Trophoblast cell (in vitro differentiated cells and primary cell): ENCODE measurements around the gene FLNC.

Experiments used
- DNase-seq, 2 donors: peaks; one replicate each; pipeline ENCODE4 v3.0.0-alpha.2; 2016
- H2AFZ ChIP-seq: 2 replicates; pipeline ENCODE4 v1.6.1; 2013; ENCODE audit warnings: low read length, moderate library complexity, mild to moderate bottlenecking; ENCODE audit not compliant: insufficient read depth, poor library complexity
- H2AK5ac ChIP-seq: 2 replicates; pipeline ENCODE4 v1.6.1; 2013; ENCODE audit warnings: mild to moderate bottlenecking, low read length
- H2BK120ac ChIP-seq: 2 replicates; pipeline ENCODE4 v1.6.1; 2013; ENCODE audit warnings: low read length, mild to moderate bottlenecking, moderate library complexity; ENCODE audit not compliant: insufficient read depth, poor library complexity
- H2BK12ac ChIP-seq: 2 replicates; pipeline ENCODE4 v1.6.1; 2013; ENCODE audit warnings: mild to moderate bottlenecking, low read length, moderate library complexity
- H2BK5ac ChIP-seq: 2 replicates; pipeline ENCODE4 v1.6.1; 2013; ENCODE audit warnings: low read length, low read depth, moderate library complexity, mild to moderate bottlenecking; ENCODE audit not compliant: poor library complexity
- H3K14ac ChIP-seq: 2 replicates; pipeline ENCODE4 v1.6.1; 2013; ENCODE audit warnings: mild to moderate bottlenecking, low read length
- H3K18ac ChIP-seq: 2 replicates; pipeline ENCODE4 v1.6.1; 2013; ENCODE audit warnings: mild to moderate bottlenecking, low read length
- H3K23ac ChIP-seq: 2 replicates; pipeline ENCODE4 v1.6.1; 2013; ENCODE audit warnings: low read length
- H3K27ac ChIP-seq: 2 replicates; pipeline ENCODE4 v1.5.1; 2013; ENCODE audit warnings: low read depth, mild to moderate bottlenecking, inconsistent platforms, low read length, moderate library complexity
- H3K27me3 ChIP-seq: 2 replicates; pipeline ENCODE4 v1.6.1; 2013; ENCODE audit warnings: inconsistent platforms, mild to moderate bottlenecking, low read length, moderate library complexity; ENCODE audit not compliant: insufficient read depth
- H3K36me3 ChIP-seq, 2 experiments: 1 replicate in 1 of 2; 2 replicates in 1 of 2; pipeline ENCODE4 v1.6.1; 2013; ENCODE audit warnings: low read length in 2 of 2, mild to moderate bottlenecking in 2 of 2, moderate library complexity in 1 of 2; ENCODE audit not compliant: insufficient read depth in 2 of 2, control insufficient read depth in 1 of 2
- H3K4ac ChIP-seq: 2 replicates; pipeline ENCODE4 v1.6.1; 2013; ENCODE audit warnings: low read depth, mild to moderate bottlenecking, low read length, moderate library complexity
- H3K4me1 ChIP-seq, 2 experiments: 1 replicate in 1 of 2; 2 replicates in 1 of 2; pipeline ENCODE4 v1.6.1; 2013; ENCODE audit warnings: low read length in 2 of 2, mild to moderate bottlenecking in 2 of 2, moderate library complexity in 1 of 2; ENCODE audit not compliant: insufficient read depth in 2 of 2, control insufficient read depth in 1 of 2
- H3K4me2 ChIP-seq: 2 replicates; pipeline ENCODE4 v1.6.1; 2013; ENCODE audit warnings: inconsistent platforms, mild to moderate bottlenecking, low read length, moderate library complexity
- H3K4me3 ChIP-seq: 2 replicates; pipeline ENCODE4 v1.5.1; 2013; ENCODE audit warnings: mild to moderate bottlenecking, low read depth, low read length, inconsistent platforms
- H3K79me1 ChIP-seq: one replicate; pipeline ENCODE4 v1.6.1; 2013; ENCODE audit warnings: low read length
- H3K79me2 ChIP-seq: 2 replicates; pipeline ENCODE4 v1.6.1; 2013; ENCODE audit warnings: low read length, mild to moderate bottlenecking; ENCODE audit not compliant: control insufficient read depth, insufficient read depth, poor library complexity
- H3K9ac ChIP-seq: 2 replicates; pipeline ENCODE4 v1.6.1; 2013; ENCODE audit warnings: mild to moderate bottlenecking, low read length
- H3K9me3 ChIP-seq: 2 replicates; pipeline ENCODE4 v1.6.1; 2013; ENCODE audit warnings: low read depth, mild to moderate bottlenecking, control low read depth, inconsistent platforms, low read length; ENCODE audit not compliant: insufficient read depth
- H4K12ac ChIP-seq: 2 replicates; pipeline ENCODE4 v1.6.1; 2013; ENCODE audit warnings: low read depth, mild to moderate bottlenecking, low read length, moderate library complexity
- H4K8ac ChIP-seq: 2 replicates; pipeline ENCODE4 v1.6.1; 2013; ENCODE audit warnings: low read depth, mild to moderate bottlenecking, low read length, moderate library complexity
- H4K91ac ChIP-seq: one replicate; pipeline ENCODE4 v1.6.1; 2013; ENCODE audit warnings: low read depth, mild to moderate bottlenecking, low read length, moderate library complexity
- WGBS: extraction: QIAGEN DNeasy Blood & Tissue Kit; methylation state at CpG from one replicate; pipeline ENCODE4 v1.1.7; 2013; ENCODE audit warnings: missing lambda C conversion rate; ENCODE audit not compliant: insufficient read length, insufficient coverage; ENCODE audit errors: extremely low coverage; 5-methylcytosine and 5-hydroxymethylcytosine counted together

FLNC gene

DNA sequence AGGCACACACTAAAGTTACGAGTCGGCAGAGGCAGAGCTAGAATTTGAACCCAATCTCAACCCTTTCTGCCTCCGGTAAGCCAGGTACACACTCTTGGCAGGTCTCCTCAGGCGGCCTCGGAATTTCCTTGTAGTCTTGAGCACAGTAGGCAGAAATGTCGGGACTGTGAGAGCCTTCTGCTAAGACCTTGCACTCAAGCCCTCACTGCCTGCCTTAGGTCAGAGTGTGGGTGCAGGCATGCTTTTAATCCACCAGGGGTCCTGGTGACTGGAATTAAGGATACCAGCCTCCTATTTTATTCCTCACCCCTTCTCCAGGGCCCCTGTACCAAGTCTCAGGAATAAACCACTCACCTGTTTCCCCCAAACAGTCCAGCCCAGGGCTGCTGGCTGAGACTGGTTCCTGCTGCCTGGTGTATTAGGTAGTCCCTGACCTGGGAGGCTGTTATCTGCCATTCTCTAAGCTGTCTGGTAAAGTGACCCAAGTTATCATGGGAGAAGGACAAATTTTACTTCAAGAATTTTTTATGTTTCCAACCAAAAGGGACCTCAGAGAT is 33.3 kb downstream of the FLNC start:
- H3K4me1 ChIP-seq = peaks cover 3 to 4% of the 10 kb centered on the region in 2 experiments
- H3K79me1 ChIP-seq = peaks cover 8% of the 10 kb centered on the region
- H2BK5ac ChIP-seq = peak overlapping the region; percentile 24
- H2BK12ac ChIP-seq = no peak overlapping the region
- H2AFZ ChIP-seq = peak overlapping the region; percentile 66
- peak overlapping the region; percentile 50 for H4K91ac ChIP-seq
- peaks cover 4% of the 10 kb centered on the region for H3K79me2 ChIP-seq
- peak overlapping the region; percentile 73 for H3K4me2 ChIP-seq
- peak overlapping the region; percentile 73 for H3K14ac ChIP-seq
- no peak overlapping the region for H2BK120ac ChIP-seq
- peak overlapping the region; percentile 86 for H3K4me3 ChIP-seq
- H4K12ac ChIP-seq = no peak overlapping the region
- WGBS = no CpG with 5 or more reads among the region's 6 CpGs
- peak in 1 of 2 donors; percentile 49 for DNase-seq
- no peak overlapping the region for H3K23ac ChIP-seq
- H3K36me3 ChIP-seq = peaks cover 23 to 25% of the 10 kb centered on the region in 2 experiments
- peak overlapping the region; percentile 25 for H2AK5ac ChIP-seq
- peak overlapping the region; percentile 3 for H3K18ac ChIP-seq
- H3K27ac ChIP-seq = no peak overlapping the region
- H3K27me3 ChIP-seq = peaks cover 6% of the 10 kb centered on the region
- peak overlapping the region; percentile 56 for H4K8ac ChIP-seq
- H3K4ac ChIP-seq = peak overlapping the region; percentile 23
- H3K9ac ChIP-seq = peak overlapping the region; percentile 77
- no peaks in the 10 kb centered on the region for H3K9me3 ChIP-seq

DNA sequence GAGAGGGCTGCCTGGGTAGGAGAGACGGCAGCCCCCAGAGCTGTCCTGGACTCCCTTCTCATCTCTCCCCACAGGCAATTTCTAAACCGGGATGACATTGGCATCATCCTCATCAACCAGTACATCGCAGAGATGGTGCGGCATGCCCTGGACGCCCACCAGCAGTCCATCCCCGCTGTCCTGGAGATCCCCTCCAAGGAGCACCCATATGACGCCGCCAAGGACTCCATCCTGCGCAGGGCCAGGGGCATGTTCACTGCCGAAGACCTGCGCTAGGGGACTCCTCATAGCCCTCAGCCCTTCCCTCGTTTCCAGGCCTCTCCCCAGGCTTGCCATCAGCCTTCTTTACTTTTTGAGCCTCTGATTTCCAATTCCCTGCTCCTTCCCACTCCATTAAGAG is 35.1 kb downstream of the FLNC start:
- no peak overlapping the region for H3K14ac ChIP-seq
- peaks cover 22% of the 10 kb centered on the region for H3K27me3 ChIP-seq
- H3K9ac ChIP-seq = no peak overlapping the region
- peaks cover 10 to 16% of the 10 kb centered on the region in 2 experiments for H3K4me1 ChIP-seq
- no peak overlapping the region for H4K91ac ChIP-seq
- no peak overlapping the region for H3K23ac ChIP-seq
- H3K4me2 ChIP-seq = no peak overlapping the region
- no peak overlapping the region for H2AFZ ChIP-seq
- H3K79me2 ChIP-seq = peaks cover 4% of the 10 kb centered on the region
- H3K4ac ChIP-seq = no peak overlapping the region
- H2BK12ac ChIP-seq = no peak overlapping the region
- DNase-seq = no peak
- WGBS = no CpG with 5 or more reads among the region's 12 CpGs
- no peak overlapping the region for H2BK5ac ChIP-seq
- H4K8ac ChIP-seq = no peak overlapping the region
- no peak overlapping the region for H3K4me3 ChIP-seq
- H2AK5ac ChIP-seq = no peak overlapping the region
- peaks cover 16 to 18% of the 10 kb centered on the region in 2 experiments for H3K36me3 ChIP-seq
- peaks cover 8% of the 10 kb centered on the region for H3K79me1 ChIP-seq
- no peak overlapping the region for H3K27ac ChIP-seq
- H4K12ac ChIP-seq = no peak overlapping the region
- no peaks in the 10 kb centered on the region for H3K9me3 ChIP-seq
- H2BK120ac ChIP-seq = no peak overlapping the region
- H3K18ac ChIP-seq = no peak overlapping the region

GRCh38 chr7:128865996-128866877 is 36.0 kb downstream of the FLNC start:
- DNase-seq = no peak
- Histone ChIP-seq H4K8ac (no peak overlapping the region), H3K4me2 (no peak overlapping the region), H3K4me3 (no peak overlapping the region), H3K23ac (no peak overlapping the region), H3K9ac (no peak overlapping the region), H3K9me3 (no peaks in the 10 kb centered on the region), H3K4me1 (peaks cover 10 to 20% of the 10 kb centered on the region in 2 experiments), H2AFZ (no peak overlapping the region), H4K91ac (no peak overlapping the region), H3K79me2 (peaks cover 4% of the 10 kb centered on the region), H3K4ac (no peak overlapping the region), H2AK5ac (no peak overlapping the region), H3K14ac (no peak overlapping the region), H3K27me3 (peaks cover 27% of the 10 kb centered on the region), H2BK12ac (no peak overlapping the region), H3K18ac (no peak overlapping the region), H3K79me1 (peaks cover 8% of the 10 kb centered on the region), H4K12ac (no peak overlapping the region), H3K36me3 (peaks cover 16 to 18% of the 10 kb centered on the region in 2 experiments), H2BK120ac (no peak overlapping the region), H2BK5ac (no peak overlapping the region), H3K27ac (no peak overlapping the region)
- WGBS = no CpG with 5 or more reads among the region's 27 CpGs

GRCh38 chr7:128867241-128867640 is 37.0 kb downstream of the FLNC start:
- Histone ChIP-seq H2AFZ (no peak overlapping the region), H2BK120ac (no peak overlapping the region), H3K9me3 (no peaks in the 10 kb centered on the region), H3K27me3 (peaks cover 27% of the 10 kb centered on the region), H2BK12ac (no peak overlapping the region), H2AK5ac (no peak overlapping the region), H3K4ac (no peak overlapping the region), H3K4me2 (no peak overlapping the region), H3K79me2 (peaks cover 4% of the 10 kb centered on the region), H3K23ac (no peak overlapping the region), H2BK5ac (no peak overlapping the region), H3K4me3 (no peak overlapping the region), H4K12ac (no peak overlapping the region), H3K36me3 (peaks cover 16 to 18% of the 10 kb centered on the region in 2 experiments), H4K8ac (no peak overlapping the region), H3K9ac (no peak overlapping the region), H3K4me1 (peaks cover 13 to 24% of the 10 kb centered on the region in 2 experiments), H3K18ac (no peak overlapping the region), H3K14ac (no peak overlapping the region), H3K79me1 (peaks cover 10% of the 10 kb centered on the region), H4K91ac (no peak overlapping the region), H3K27ac (no peak overlapping the region)
- no CpG with 5 or more reads among the region's 4 CpGs for WGBS
- no peak for DNase-seq
